T-cell (primary cell): Measurements from ENCODE around the gene KCNJ10. TPM values are rescaled to one million over a fixed set of nuclear protein-coding genes. Genes with fewer than 3 reads are reported as not detected.
A peak's percentile ranks its signal among the peaks of the same experiment; 100 is the strongest.

Experiments
- ATAC-seq, 4 experiments: fragments of 200-7000 bp in 3 of 4; fragments of 150-1000 bp in 1 of 4; cut with Tn5 transposase; replicated peaks in 1 of 4; 1 replicate in 3 of 4; 2 replicates in 1 of 4; pipeline ENCODE4 v1.10.0; 2021; ENCODE audit warnings: moderate library complexity in 3 of 4, mild to moderate bottlenecking in 2 of 4, moderate number of reproducible peaks in 1 of 4
- CTCF ChIA-PET, 2 donors: fragments of 300-600 bp; sonication (Branson Sonifier 250); formaldehyde crosslinking; loops; one replicate each; lab custom pipeline; 2022; ENCODE audit warnings: antibody characterized with exemption in 2 of 2; lab: Charles Lee
- POLR2A ChIA-PET, 2 donors: fragments of 300-600 bp; sonication (Branson Sonifier 250); formaldehyde crosslinking; loops; one replicate each; lab custom pipeline; 2022; ENCODE audit warnings: antibody characterized with exemption in 2 of 2; lab: Charles Lee
- DNase-seq, 35 experiments: peaks; one replicate each; pipeline versions ENCODE4 v3.0.0 to v3.0.0-alpha.2; 2013 to 2023
- H3K27ac ChIP-seq: one replicate; pipeline ENCODE4 v1.5.1; 2013; ENCODE audit warnings: low read length
- H3K27me3 ChIP-seq, 2 experiments: replicated peaks in 1 of 2; 1 replicate in 1 of 2; 2 replicates in 1 of 2; pipeline versions ENCODE4 v1.6.1 to v1.7.0; 2013; ENCODE audit warnings: low read length in 1 of 2, mixed read lengths in 1 of 2; ENCODE audit not compliant: control insufficient read depth in 2 of 2, insufficient read depth in 2 of 2; ENCODE audit errors: extremely low read depth in 1 of 2
- H3K36me3 ChIP-seq, 2 donors: 1 replicate in 1 of 2; 2 replicates in 1 of 2; pipeline versions ENCODE4 v1.6.1 to v1.7.0; 2013; ENCODE audit warnings: low read length in 1 of 2; ENCODE audit not compliant: control insufficient read depth in 2 of 2, insufficient read depth in 1 of 2; ENCODE audit errors: extremely low read depth in 1 of 2
- H3K4me1 ChIP-seq, 2 experiments: 1 replicate in 1 of 2; 2 replicates in 1 of 2; pipeline versions ENCODE4 v1.6.1 to v1.7.0; 2013; ENCODE audit warnings: low read length in 2 of 2, mixed read lengths in 1 of 2; ENCODE audit not compliant: insufficient read depth in 2 of 2, control insufficient read depth in 1 of 2; ENCODE audit errors: extremely low read depth in 1 of 2
- H3K4me3 ChIP-seq, 2 donors: 1 replicate in 1 of 2; 2 replicates in 1 of 2; pipeline versions ENCODE4 v1.5.1 to v1.7.0; 2013; ENCODE audit warnings: mild to moderate bottlenecking in 2 of 2, low read length in 1 of 2, moderate library complexity in 1 of 2; ENCODE audit not compliant: control insufficient read depth in 1 of 2; ENCODE audit errors: extremely low read depth in 1 of 2
- H3K9me3 ChIP-seq: 2 replicates; pipeline ENCODE4 v1.7.0; 2013
- H3K27ac Mint-ChIP-seq, 2 donors: one replicate each; pipeline ENCODE4 v1.8.0; 2020 to 2021; ENCODE audit warnings: mild to moderate bottlenecking in 2 of 2, mixed read lengths in 2 of 2
- H3K27me3 Mint-ChIP-seq, 2 donors: one replicate each; pipeline ENCODE4 v1.8.0; 2021 to 2022; ENCODE audit warnings: mixed read lengths in 2 of 2
- H3K36me3 Mint-ChIP-seq: one replicate; pipeline ENCODE4 v1.8.0; 2021; ENCODE audit warnings: mixed read lengths
- H3K4me1 Mint-ChIP-seq, 3 donors: one replicate each; pipeline ENCODE4 v1.8.0; 2020 to 2022; ENCODE audit warnings: mixed read lengths in 3 of 3, mild to moderate bottlenecking in 1 of 3
- H3K4me3 Mint-ChIP-seq, 3 donors: one replicate each; pipeline ENCODE4 v1.8.0; 2020 to 2022; ENCODE audit warnings: mild to moderate bottlenecking in 3 of 3, mixed read lengths in 3 of 3, moderate library complexity in 3 of 3
- H3K9me3 Mint-ChIP-seq, 3 donors: one replicate each; pipeline ENCODE4 v1.8.0; 2020 to 2022; ENCODE audit warnings: mixed read lengths in 3 of 3
- WGBS: methylation state at CpG from one replicate; pipeline ENCODE4 v1.1.5; 2013; ENCODE audit warnings: missing lambda C conversion rate; ENCODE audit not compliant: insufficient coverage; 5-methylcytosine and 5-hydroxymethylcytosine counted together
- total RNA-seq, 35 experiments: library from RNA in 6 of 35; stranded (reverse) in 6 of 35; fragments of 120-200 nt in 1 of 35; gene quantifications; one replicate each; pipeline versions ENCODE4 v1.2.1 to v1.2.4 and lab custom pipeline; 2013 to 2026

KCNJ10 gene
- under 1 TPM in 1 of 5 donors, not detected in 4; 0.22 TPM for total RNA-seq
- 0.11 TPM for total RNA-seq (2013)
- total RNA-seq (lab: John Stamatoyannopoulos, UW), result 0 to 0.28 (median 0.05) reads per million in 29 experiments

DNA sequence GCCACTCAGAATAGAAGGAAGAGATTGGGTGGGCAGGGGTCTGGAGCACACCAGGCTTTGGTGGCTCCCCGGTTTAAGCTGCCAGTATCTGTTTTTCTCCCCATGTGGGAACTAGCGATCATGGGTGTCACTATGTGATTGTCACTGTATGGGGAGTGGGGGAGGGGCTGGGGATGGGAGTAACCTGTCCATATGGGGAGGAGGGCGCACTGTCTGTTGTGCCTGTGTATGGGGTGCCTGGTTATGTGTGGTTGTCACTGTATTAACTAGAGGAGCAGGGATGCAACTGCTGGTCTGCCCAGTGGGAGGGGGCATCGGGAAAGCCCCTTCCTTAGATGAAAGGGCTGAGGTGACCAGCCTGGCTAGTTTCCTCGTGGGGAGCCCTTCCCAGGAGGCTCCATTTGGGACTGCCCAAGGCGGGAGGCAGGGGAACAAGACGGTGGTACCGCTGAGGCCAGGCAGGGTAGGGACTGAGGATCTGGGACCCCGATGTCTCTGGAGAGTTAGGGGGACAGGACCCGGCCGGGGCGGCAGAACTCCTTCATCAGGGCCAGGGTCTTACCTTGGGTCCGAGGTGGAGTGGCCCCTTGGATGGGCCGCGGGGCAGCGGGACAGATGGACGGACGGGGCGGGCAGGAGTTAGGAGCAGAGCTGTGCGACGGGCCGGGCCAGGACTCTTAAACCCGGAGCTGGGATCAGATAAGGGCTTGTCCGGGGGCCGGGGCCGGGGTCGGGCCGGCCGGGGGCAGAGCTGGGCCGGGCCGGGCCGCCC, at the start of gene KCNJ10:
TSS of gene KCNJ10 (minus strand) at position 701 of the 772 bp plus-strand sequence. CDS start 27,628 bp downstream, outside the sequence.
- Histone ChIP-seq H3K27ac (no peak within 1 kb of the TSS), H3K27me3 (peaks cover 2 to 41% of the 10 kb centered on the region in 2 experiments), H3K4me1 (peaks cover 3 to 14% of the 10 kb centered on the region in 2 experiments), H3K4me3 (peak within 1 kb of the TSS; percentile 63 to 79), H3K9me3 (no peaks in the 10 kb centered on the region), H3K36me3 (no peaks in the 10 kb centered on the region)
- Mint-ChIP-seq H3K36me3 (no peaks in the 10 kb centered on the region), H3K4me1 (peaks cover 11 to 17% (median 14%) of the 10 kb centered on the region in 3 donors), H3K4me3 (peak within 1 kb of the TSS; percentile 84 to 98 (median 85)), H3K9me3 (no peaks in the 10 kb centered on the region), H3K27me3 (peaks cover 23 to 50% of the 10 kb centered on the region in 2 donors), H3K27ac (peak within 1 kb of the TSS in 1 of 2 donors; percentile 18)
- WGBS, result 21% methylated on average over 23 of the region's 32 CpGs
- DNase-seq (no peak), ATAC-seq (peak in 1 of 4 experiments; percentile 1)
- ChIA-PET POLR2A (no interaction called here), CTCF (interaction anchor here (1.0 kb wide), 2 partner anchors 9 to 11 kb away, joined by 3 to 5 read pairs; no protein-coding TSS in a partner anchor)

DNA sequence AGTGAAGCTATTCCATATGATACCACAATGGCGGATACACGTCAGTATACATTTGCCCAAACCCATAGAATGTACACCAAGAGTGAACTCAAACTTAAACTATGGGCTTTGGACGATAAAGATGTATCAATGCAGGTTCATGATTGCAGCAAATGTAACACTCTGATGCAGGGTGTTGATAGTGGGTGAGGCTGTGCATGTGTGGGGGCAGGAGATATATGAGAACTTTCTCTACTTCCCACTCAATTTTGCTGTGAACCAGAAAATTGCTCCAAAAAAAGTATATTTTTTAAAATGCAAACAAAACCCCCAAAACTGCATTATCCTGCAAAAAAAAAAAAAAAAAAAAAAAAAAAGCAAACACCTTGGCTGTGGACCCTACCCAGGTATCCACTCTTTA, 49.0 kb upstream of the KCNJ10 start:
- CTCF ChIA-PET, result no interaction called here

DNA sequence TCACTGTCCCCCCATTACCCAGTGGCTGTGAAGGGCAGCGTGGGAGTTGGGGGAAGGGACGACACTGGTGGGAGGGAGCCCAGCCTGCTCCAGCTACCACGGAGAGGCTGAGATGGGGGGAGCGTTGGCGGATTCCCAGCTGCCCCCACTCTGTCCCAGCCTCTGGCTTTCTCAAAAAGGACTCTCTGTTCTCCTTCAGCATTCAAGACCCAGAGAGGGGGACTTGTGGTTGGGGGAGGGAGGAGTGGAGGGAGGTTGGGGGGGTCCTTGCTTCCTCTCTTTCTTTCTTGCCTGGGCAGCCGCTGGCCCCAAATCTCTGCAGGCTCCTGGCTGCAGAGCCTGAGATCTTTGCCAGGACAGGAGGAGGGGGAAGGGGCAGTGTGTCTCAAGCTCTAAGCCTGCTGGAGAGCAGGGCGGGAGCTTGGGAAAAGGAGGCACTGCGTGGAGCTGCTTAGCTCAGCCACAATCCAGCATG, 47.8 kb upstream of the KCNJ10 start:
- H3K27me3 Mint-ChIP-seq, result peaks cover 10 to 22% of the 10 kb centered on the region in 2 donors
- no peak for ATAC-seq
- ChIA-PET CTCF (no interaction called here), POLR2A (no interaction called here)
- H3K4me1 ChIP-seq, result no peaks in the 10 kb centered on the region
- H3K9me3 Mint-ChIP-seq, result no peaks in the 10 kb centered on the region
- WGBS, result no CpG with 5 or more reads among the region's 8 CpGs
- H3K4me1 Mint-ChIP-seq, result no peaks in the 10 kb centered on the region
- no peak overlapping the region for H3K27ac ChIP-seq
- H3K9me3 ChIP-seq, result no peaks in the 10 kb centered on the region
- no peak overlapping the region for H3K4me3 ChIP-seq
- H3K27ac Mint-ChIP-seq, result no peak overlapping the region
- no peak for DNase-seq
- H3K4me3 Mint-ChIP-seq, result no peak overlapping the region
- H3K27me3 ChIP-seq, result peaks cover 0 to 44% of the 10 kb centered on the region in 2 experiments
- H3K36me3 ChIP-seq, result no peaks in the 10 kb centered on the region
- H3K36me3 Mint-ChIP-seq, result no peaks in the 10 kb centered on the region

More for the DNA sequence above, 49.0 kb upstream of the KCNJ10 start:
- Histone ChIP-seq H3K27me3 (peaks cover 0 to 44% of the 10 kb centered on the region in 2 experiments), H3K4me1 (no peaks in the 10 kb centered on the region), H3K9me3 (no peaks in the 10 kb centered on the region), H3K4me3 (no peak overlapping the region), H3K27ac (no peak overlapping the region), H3K36me3 (no peaks in the 10 kb centered on the region)
- no peak for DNase-seq
- ATAC-seq, result no peak
- POLR2A ChIA-PET, result no interaction called here
- no CpG with 5 or more reads among the region's 3 CpGs for WGBS
- no peak overlapping the region for H3K27ac Mint-ChIP-seq
- no peak overlapping the region for H3K4me3 Mint-ChIP-seq
- H3K9me3 Mint-ChIP-seq, result no peaks in the 10 kb centered on the region
- peaks cover 10 to 18% of the 10 kb centered on the region in 2 donors for H3K27me3 Mint-ChIP-seq
- H3K4me1 Mint-ChIP-seq, result no peaks in the 10 kb centered on the region
- no peaks in the 10 kb centered on the region for H3K36me3 Mint-ChIP-seq

DNA sequence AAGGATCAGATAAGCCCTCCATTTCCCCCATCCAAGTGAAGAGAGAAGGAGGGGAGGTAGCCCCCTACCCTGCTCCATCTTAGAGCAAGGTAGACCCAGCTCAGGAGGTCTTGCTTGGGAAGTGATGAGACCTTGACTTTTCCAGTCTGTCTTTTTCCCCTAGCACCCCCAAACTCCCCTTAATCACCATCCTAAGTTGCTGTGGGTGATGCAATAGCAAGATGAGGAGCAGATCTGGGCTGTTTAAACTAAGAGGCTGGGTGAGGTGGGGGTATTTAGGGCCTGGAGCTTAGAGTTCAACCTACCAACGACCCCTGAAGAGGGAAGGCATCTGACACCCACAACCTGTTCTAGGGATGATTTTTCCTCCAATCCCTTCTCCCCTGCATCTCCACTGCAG, 47.3 kb upstream of the KCNJ10 start:
- no peaks in the 10 kb centered on the region for H3K36me3 Mint-ChIP-seq
- Histone ChIP-seq H3K27ac (no peak overlapping the region), H3K9me3 (no peaks in the 10 kb centered on the region), H3K4me3 (no peak overlapping the region), H3K4me1 (no peaks in the 10 kb centered on the region), H3K27me3 (peaks cover 0 to 48% of the 10 kb centered on the region in 2 experiments), H3K36me3 (no peaks in the 10 kb centered on the region)
- WGBS, result no CpG with 5 or more reads among the region's 1 CpG
- H3K27me3 Mint-ChIP-seq, result peaks cover 10 to 26% of the 10 kb centered on the region in 2 donors
- DNase-seq, result no peak
- H3K9me3 Mint-ChIP-seq, result no peaks in the 10 kb centered on the region
- H3K4me1 Mint-ChIP-seq, result no peaks in the 10 kb centered on the region
- H3K4me3 Mint-ChIP-seq, result no peak overlapping the region
- ChIA-PET CTCF (no interaction called here), POLR2A (no interaction called here)
- no peak for ATAC-seq
- H3K27ac Mint-ChIP-seq, result no peak overlapping the region

DNA sequence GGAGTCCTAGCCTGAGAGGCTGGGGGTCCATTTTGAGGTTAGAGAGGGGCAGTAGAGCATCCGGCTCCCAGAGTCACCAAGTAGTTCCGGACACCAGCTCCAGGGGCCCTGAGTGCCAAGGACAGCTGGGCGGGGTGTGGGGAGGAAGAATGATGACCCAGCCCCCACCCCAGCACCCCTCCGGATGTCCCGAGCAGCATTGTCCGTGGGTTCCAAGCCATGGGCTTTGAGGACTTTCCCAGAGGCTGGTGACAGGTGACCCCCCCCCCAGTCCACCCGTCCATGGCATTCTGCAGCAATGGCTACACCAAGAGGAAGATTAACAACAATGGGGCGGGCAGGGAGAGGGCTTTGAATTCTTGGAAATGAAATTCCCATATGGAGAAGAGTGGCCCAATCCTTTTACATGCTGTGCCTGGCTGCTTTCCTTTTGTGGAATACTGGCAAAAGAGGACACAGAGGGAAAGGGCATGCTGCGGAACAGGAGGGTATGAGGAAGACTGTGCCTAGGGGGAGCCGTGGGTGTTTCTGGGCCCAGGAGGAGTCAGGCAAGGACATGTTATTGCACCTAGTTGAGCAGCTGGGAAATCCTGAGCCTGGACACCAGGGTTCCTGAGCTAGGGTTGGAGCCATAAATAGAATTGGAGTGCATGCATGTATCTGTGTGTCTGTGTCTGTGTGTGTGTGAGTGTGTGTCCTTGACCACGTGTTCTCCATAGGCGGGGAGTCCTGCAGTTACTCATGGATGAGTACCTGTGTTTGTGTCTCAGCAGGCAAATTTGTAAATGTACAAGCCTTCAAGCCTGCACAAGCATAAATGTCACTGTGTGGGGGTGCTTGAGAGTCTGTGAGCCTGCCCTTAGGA, 46.6 kb upstream of the KCNJ10 start:
- Mint-ChIP-seq H3K9me3 (no peaks in the 10 kb centered on the region), H3K4me1 (no peaks in the 10 kb centered on the region), H3K36me3 (no peaks in the 10 kb centered on the region), H3K27ac (peak overlapping the region in 1 of 2 donors; percentile 41), H3K27me3 (peaks cover 10 to 26% of the 10 kb centered on the region in 2 donors), H3K4me3 (no peak overlapping the region)
- Histone ChIP-seq H3K27me3 (peaks cover 0 to 53% of the 10 kb centered on the region in 2 experiments), H3K4me3 (no peak overlapping the region), H3K9me3 (no peaks in the 10 kb centered on the region), H3K36me3 (no peaks in the 10 kb centered on the region), H3K4me1 (no peaks in the 10 kb centered on the region), H3K27ac (no peak overlapping the region)
- DNase-seq, result no peak
- POLR2A ChIA-PET, result interaction anchor here (0.6 to 0.7 kb wide), 2 partner anchors 35 to 1214 kb away, joined by 3 to 10 read pairs; partner anchors contain the start of gene KCNJ9 (in 1 of the 2)
- no peak for ATAC-seq
- CTCF ChIA-PET, result interaction anchor here in 1 of 2 donors (1.5 kb wide), 1 partner anchor 18 kb away, joined by 5 read pairs; the partner anchor contains the start of gene IGSF8
- 75% methylated on average over 6 of the region's 12 CpGs for WGBS
